WTC11 (cell line): ENCODE results near the gene CACNA1B. TPM values are rescaled to one million over a fixed set of nuclear protein-coding genes. Genes with fewer than 3 reads are reported as not detected.

ENCODE experiments used
- ATAC-seq: fragments of 200-7000 bp; cut with Tn5 transposase; 2 replicates; pipeline ENCODE4 v1.10.0; 2021; ENCODE audit warnings: mild to moderate bottlenecking, moderate library complexity
- CTCF ChIA-PET: fragments of 300-600 bp; sonication (Branson Sonifier 250); formaldehyde crosslinking; loops from one replicate; lab custom pipeline; 2021; ENCODE audit warnings: antibody characterized with exemption; lab: Charles Lee
- POLR2A ChIA-PET: fragments of 350-600 bp; sonication (Branson Sonifier 250); formaldehyde crosslinking; loops from one replicate; lab custom pipeline; 2021; ENCODE audit warnings: antibody characterized with exemption; lab: Charles Lee
- DNase-seq: peaks from one replicate; pipeline ENCODE4 v3.0.0; 2021; ENCODE audit warnings: low spot score
- H3K27ac Mint-ChIP-seq: 2 replicates; pipeline ENCODE4 v1.8.0; 2021; ENCODE audit warnings: mixed read lengths
- H3K27me3 Mint-ChIP-seq: 2 replicates; pipeline ENCODE4 v1.8.0; 2021; ENCODE audit warnings: low read depth, mild to moderate bottlenecking, moderate library complexity, mixed read lengths
- H3K36me3 Mint-ChIP-seq: 2 replicates; pipeline ENCODE4 v1.8.0; 2021; ENCODE audit warnings: mixed read lengths
- H3K4me1 Mint-ChIP-seq: 2 replicates; pipeline ENCODE4 v1.8.0; 2022; ENCODE audit warnings: mixed read lengths
- H3K4me3 Mint-ChIP-seq: 2 replicates; pipeline ENCODE4 v1.8.0; 2021; ENCODE audit warnings: mild to moderate bottlenecking, moderate library complexity, mixed read lengths
- H3K9me3 Mint-ChIP-seq: 2 replicates; pipeline ENCODE4 v1.8.0; 2021; ENCODE audit warnings: mixed read lengths
- AFF4 ChIP-seq: sonication (generic); formaldehyde crosslinking; IDR thresholded peaks from 2 replicates; pipeline ENCODE4 v1.8.1; 2023; ENCODE audit warnings: mild to moderate bottlenecking, missing genetic modification reagents, borderline replicate concordance
- E2F5 ChIP-seq: sonication (generic); formaldehyde crosslinking; IDR thresholded peaks from 2 replicates; pipeline ENCODE4 v1.8.1; 2022; ENCODE audit warnings: mild to moderate bottlenecking, moderate library complexity, missing genetic modification reagents
- ETV6 ChIP-seq: sonication (generic); formaldehyde crosslinking; IDR thresholded peaks from 2 replicates; pipeline ENCODE4 v1.8.1; 2022; ENCODE audit warnings: mild to moderate bottlenecking, missing genetic modification reagents
- FOXK1 ChIP-seq: sonication (generic); formaldehyde crosslinking; IDR thresholded peaks from 2 replicates; pipeline ENCODE4 v1.8.0; 2022; ENCODE audit warnings: mild to moderate bottlenecking, moderate library complexity, missing genetic modification reagents
- GABPB1 ChIP-seq: sonication (generic); formaldehyde crosslinking; IDR thresholded peaks from 2 replicates; pipeline ENCODE4 v1.8.1; 2023; ENCODE audit warnings: mild to moderate bottlenecking, missing genetic modification reagents
- IRF2 ChIP-seq: sonication (generic); formaldehyde crosslinking; IDR thresholded peaks from 2 replicates; pipeline ENCODE4 v1.8.0; 2022; ENCODE audit warnings: low read depth, missing genetic modification reagents, borderline replicate concordance
- MYBL2 ChIP-seq: sonication (generic); formaldehyde crosslinking; IDR thresholded peaks from 2 replicates; pipeline ENCODE4 v1.8.1; 2023; ENCODE audit warnings: mild to moderate bottlenecking, moderate library complexity, missing genetic modification reagents
- TCF7 ChIP-seq: sonication (generic); formaldehyde crosslinking; IDR thresholded peaks from 2 replicates; pipeline ENCODE4 v1.8.0; 2022; ENCODE audit warnings: mild to moderate bottlenecking, low read depth, missing genetic modification reagents, moderate library complexity
- TEAD4 ChIP-seq: sonication (generic); formaldehyde crosslinking; IDR thresholded peaks from 2 replicates; pipeline ENCODE4 v1.8.0; 2022; ENCODE audit warnings: mild to moderate bottlenecking, missing genetic modification reagents
- ZNF423 ChIP-seq: fragments of 250-450 bp; sonication (Bioruptor Pico); IDR thresholded peaks from 2 replicates; pipeline ENCODE4 v2.1.2; 2022; ENCODE audit warnings: mild to moderate bottlenecking, moderate library complexity
- total RNA-seq: library from RNA; stranded (reverse); gene quantifications from 3 replicates; pipeline ENCODE4 v1.2.3, GENCODE V29; 2021
- TF ChIP-seq, protein P1 (sequence below): sonication (generic); formaldehyde crosslinking; IDR thresholded peaks from 2 replicates; pipeline ENCODE4 v1.8.1; 2022; ENCODE audit warnings: low read depth, missing genetic modification reagents, borderline replicate concordance
- TF ChIP-seq, protein P2 (sequence below): sonication (generic); formaldehyde crosslinking; IDR thresholded peaks from 2 replicates; pipeline ENCODE4 v1.8.1; 2022; ENCODE audit warnings: missing genetic modification reagents, borderline replicate concordance
- TF ChIP-seq, protein P3 (sequence below): fragments of 250-450 bp; sonication (Bioruptor Pico); IDR thresholded peaks from 2 replicates; pipeline ENCODE4 v2.1.2; 2022; ENCODE audit warnings: mild to moderate bottlenecking, moderate library complexity
- TF ChIP-seq, protein P4 (sequence below): fragments of 250-450 bp; sonication (Bioruptor Pico); conservative IDR thresholded peaks from 2 replicates; pipeline ENCODE4 v1.9.0; 2021; ENCODE audit warnings: mild to moderate bottlenecking
- TF ChIP-seq, protein P5 (sequence below): sonication (generic); formaldehyde crosslinking; conservative IDR thresholded peaks from 2 replicates; pipeline ENCODE4 v1.8.1; 2023; ENCODE audit warnings: mild to moderate bottlenecking, low read depth, missing genetic modification reagents, moderate library complexity
- TF ChIP-seq, protein P6 (sequence below): sonication (generic); formaldehyde crosslinking; IDR thresholded peaks from 2 replicates; pipeline ENCODE4 v1.8.0; 2023; ENCODE audit warnings: mild to moderate bottlenecking, missing genetic modification reagents

Gene CACNA1B
- total RNA-seq, 1 experiment from 2014 or later, result 8.4 TPM

DNA sequence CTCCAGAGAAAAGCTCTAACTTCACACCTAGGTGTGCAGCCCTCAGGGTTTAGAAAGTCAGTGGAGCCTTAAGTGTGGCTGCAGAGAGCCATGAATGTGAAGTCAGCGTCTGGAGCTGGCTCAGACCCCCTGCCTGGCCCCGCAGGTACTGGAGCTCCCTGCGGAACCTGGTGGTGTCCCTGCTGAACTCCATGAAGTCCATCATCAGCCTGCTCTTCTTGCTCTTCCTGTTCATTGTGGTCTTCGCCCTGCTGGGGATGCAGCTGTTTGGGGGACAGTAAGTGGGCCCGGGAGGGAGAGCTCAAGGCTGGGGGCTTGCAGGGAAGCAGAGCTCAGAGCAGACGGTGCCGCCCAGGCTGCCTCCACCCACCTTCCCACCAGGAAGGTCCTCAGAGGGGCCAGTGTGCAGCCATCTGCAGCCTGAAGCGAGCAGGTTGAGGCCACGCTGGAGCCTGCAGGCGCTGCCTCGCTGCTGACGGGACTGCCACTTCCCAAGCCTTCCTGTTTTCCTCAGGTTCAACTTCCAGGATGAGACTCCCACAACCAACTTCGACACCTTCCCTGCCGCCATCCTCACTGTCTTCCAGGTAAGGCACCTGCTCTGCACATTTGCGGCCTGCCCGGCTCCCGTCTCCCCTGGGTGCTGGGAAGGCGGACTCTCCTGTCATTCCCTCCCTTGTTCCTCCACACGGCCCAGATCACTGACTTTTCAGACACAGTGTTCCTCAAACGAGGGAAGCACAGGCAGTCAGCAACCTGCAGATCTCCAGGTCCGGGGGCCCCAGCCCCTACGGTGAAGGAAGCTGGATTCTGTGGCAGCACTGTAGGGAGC lies 108.9 kb downstream of the CACNA1B start:
- POLR2A ChIA-PET, result no interaction called here
- no peaks in the 10 kb centered on the region; the same call in 1 of the 2 replicates for H3K4me1 Mint-ChIP-seq
- TF ChIP-seq GABPB1 (CRISPR knock-in tag) (no peak), TEAD4 (CRISPR knock-in tag) (no peak), E2F5 (no peak), AFF4 (CRISPR knock-in tag) (no peak), MYBL2 (CRISPR knock-in tag) (no peak), IRF2 (CRISPR knock-in tag) (no peak), ETV6 (no peak), TCF7 (no peak), FOXK1 (no peak), ZNF423 (no peak)
- TF ChIP-seq, protein P1, sequence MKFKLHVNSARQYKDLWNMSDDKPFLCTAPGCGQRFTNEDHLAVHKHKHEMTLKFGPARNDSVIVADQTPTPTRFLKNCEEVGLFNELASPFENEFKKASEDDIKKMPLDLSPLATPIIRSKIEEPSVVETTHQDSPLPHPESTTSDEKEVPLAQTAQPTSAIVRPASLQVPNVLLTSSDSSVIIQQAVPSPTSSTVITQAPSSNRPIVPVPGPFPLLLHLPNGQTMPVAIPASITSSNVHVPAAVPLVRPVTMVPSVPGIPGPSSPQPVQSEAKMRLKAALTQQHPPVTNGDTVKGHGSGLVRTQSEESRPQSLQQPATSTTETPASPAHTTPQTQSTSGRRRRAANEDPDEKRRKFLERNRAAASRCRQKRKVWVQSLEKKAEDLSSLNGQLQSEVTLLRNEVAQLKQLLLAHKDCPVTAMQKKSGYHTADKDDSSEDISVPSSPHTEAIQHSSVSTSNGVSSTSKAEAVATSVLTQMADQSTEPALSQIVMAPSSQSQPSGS, result no peak
- TF ChIP-seq, protein P2, sequence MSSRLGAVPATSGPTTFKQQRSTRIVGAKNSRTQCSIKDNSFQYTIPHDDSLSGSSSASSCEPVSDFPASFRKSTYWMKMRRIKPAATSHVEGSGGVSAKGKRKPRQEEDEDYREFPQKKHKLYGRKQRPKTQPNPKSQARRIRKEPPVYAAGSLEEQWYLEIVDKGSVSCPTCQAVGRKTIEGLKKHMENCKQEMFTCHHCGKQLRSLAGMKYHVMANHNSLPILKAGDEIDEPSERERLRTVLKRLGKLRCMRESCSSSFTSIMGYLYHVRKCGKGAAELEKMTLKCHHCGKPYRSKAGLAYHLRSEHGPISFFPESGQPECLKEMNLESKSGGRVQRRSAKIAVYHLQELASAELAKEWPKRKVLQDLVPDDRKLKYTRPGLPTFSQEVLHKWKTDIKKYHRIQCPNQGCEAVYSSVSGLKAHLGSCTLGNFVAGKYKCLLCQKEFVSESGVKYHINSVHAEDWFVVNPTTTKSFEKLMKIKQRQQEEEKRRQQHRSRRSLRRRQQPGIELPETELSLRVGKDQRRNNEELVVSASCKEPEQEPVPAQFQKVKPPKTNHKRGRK (CRISPR knock-in tag), result no peak
- TF ChIP-seq, protein P3, sequence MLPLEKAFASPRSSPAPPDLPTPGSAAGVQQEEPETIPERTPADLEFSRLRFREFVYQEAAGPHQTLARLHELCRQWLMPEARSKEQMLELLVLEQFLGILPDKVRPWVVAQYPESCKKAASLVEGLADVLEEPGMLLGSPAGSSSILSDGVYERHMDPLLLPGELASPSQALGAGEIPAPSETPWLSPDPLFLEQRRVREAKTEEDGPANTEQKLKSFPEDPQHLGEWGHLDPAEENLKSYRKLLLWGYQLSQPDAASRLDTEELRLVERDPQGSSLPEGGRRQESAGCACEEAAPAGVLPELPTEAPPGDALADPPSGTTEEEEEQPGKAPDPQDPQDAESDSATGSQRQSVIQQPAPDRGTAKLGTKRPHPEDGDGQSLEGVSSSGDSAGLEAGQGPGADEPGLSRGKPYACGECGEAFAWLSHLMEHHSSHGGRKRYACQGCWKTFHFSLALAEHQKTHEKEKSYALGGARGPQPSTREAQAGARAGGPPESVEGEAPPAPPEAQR (CRISPR knock-in tag), result no peak
- TF ChIP-seq, protein P4, sequence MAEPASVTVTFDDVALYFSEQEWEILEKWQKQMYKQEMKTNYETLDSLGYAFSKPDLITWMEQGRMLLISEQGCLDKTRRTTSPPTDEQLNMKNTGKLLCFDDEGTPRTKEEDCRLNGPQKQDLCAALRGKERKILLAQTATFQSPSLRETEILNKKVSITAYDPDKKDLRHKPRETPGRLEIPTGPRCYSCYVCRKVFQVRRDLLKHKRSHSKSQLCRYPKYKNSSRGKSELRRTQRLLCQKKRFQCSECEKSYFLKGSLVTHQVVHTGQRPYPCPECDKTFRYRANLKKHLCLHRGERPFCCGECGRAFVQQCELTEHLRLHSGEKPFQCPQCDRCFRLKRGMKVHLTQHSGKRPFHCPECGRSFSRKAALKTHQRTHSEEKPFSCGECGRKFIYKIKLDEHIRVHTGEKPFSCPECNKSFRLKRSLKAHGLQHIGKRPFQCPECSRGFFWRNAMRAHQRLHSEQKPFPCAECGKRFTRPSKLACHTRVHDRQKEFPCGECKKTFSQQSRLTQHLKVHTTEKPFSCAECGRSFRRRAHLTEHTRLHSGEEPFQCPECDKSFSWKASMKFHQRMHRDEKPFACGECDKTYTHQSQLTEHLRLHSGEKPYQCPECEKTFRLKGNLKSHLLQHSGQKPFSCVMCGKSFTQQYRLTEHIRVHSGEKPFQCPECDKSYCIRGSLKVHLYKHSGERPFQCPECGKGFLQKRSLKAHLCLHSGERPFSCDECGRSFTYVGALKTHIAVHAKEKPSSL (CRISPR knock-in tag), result no peak
- TF ChIP-seq, protein P5, sequence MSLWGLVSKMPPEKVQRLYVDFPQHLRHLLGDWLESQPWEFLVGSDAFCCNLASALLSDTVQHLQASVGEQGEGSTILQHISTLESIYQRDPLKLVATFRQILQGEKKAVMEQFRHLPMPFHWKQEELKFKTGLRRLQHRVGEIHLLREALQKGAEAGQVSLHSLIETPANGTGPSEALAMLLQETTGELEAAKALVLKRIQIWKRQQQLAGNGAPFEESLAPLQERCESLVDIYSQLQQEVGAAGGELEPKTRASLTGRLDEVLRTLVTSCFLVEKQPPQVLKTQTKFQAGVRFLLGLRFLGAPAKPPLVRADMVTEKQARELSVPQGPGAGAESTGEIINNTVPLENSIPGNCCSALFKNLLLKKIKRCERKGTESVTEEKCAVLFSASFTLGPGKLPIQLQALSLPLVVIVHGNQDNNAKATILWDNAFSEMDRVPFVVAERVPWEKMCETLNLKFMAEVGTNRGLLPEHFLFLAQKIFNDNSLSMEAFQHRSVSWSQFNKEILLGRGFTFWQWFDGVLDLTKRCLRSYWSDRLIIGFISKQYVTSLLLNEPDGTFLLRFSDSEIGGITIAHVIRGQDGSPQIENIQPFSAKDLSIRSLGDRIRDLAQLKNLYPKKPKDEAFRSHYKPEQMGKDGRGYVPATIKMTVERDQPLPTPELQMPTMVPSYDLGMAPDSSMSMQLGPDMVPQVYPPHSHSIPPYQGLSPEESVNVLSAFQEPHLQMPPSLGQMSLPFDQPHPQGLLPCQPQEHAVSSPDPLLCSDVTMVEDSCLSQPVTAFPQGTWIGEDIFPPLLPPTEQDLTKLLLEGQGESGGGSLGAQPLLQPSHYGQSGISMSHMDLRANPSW (CRISPR knock-in tag), result no peak
- TF ChIP-seq, protein P6, sequence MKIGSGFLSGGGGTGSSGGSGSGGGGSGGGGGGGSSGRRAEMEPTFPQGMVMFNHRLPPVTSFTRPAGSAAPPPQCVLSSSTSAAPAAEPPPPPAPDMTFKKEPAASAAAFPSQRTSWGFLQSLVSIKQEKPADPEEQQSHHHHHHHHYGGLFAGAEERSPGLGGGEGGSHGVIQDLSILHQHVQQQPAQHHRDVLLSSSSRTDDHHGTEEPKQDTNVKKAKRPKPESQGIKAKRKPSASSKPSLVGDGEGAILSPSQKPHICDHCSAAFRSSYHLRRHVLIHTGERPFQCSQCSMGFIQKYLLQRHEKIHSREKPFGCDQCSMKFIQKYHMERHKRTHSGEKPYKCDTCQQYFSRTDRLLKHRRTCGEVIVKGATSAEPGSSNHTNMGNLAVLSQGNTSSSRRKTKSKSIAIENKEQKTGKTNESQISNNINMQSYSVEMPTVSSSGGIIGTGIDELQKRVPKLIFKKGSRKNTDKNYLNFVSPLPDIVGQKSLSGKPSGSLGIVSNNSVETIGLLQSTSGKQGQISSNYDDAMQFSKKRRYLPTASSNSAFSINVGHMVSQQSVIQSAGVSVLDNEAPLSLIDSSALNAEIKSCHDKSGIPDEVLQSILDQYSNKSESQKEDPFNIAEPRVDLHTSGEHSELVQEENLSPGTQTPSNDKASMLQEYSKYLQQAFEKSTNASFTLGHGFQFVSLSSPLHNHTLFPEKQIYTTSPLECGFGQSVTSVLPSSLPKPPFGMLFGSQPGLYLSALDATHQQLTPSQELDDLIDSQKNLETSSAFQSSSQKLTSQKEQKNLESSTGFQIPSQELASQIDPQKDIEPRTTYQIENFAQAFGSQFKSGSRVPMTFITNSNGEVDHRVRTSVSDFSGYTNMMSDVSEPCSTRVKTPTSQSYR, result no peak

More for the DNA sequence above, 108.9 kb downstream of the CACNA1B start:
- ATAC-seq, result no peak
- H3K4me3 Mint-ChIP-seq, result no peak overlapping the region
- CTCF ChIA-PET, result no interaction called here
- H3K27ac Mint-ChIP-seq, result no peak overlapping the region; the same call in 1 of the 2 replicates
- peaks cover 46% of the 10 kb centered on the region for H3K9me3 Mint-ChIP-seq
- DNase-seq, result no peak
- H3K36me3 Mint-ChIP-seq, result peaks cover 79% of the 10 kb centered on the region
- peaks cover 8% of the 10 kb centered on the region; the same call in 1 of the 2 replicates for H3K27me3 Mint-ChIP-seq
